ENCODE results near the gene SYK. TPM values are rescaled to one million over a fixed set of nuclear protein-coding genes. Genes with fewer than 3 reads are reported as not detected.

SYK gene
- total RNA-seq, 1 donor from 2014 or later = 12.0 TPM

GRCh38 chr9:90821697-90822096, 20.1 kb downstream of the SYK start:
- no peaks in the 10 kb centered on the region for H3K9me3 ChIP-seq
- intact Hi-C loops (cut with DNase I) = no loop called here
- peaks cover 0 to 6% of the 10 kb centered on the region in 2 donors for H3K36me3 ChIP-seq
- TF ChIP-seq POLR2AphosphoS5 (IDR thresholded peaks at IDR 0.05; ENCODE audit: insufficient read depth in 1 of 2, low read depth in 1 of 2) = no peak
- no peak for TF ChIP-seq CTCF (IDR thresholded peaks at IDR 0.05)
- no peak for TF ChIP-seq POLR2A (IDR thresholded peaks at IDR 0.05)
- H3K4me1 ChIP-seq = no peaks in the 10 kb centered on the region
- no peak for DNase-seq (ENCODE audit: extremely low spot score in 2 of 2)
- no peak overlapping the region for H3K4me3 ChIP-seq
- H3K27me3 ChIP-seq = no peaks in the 10 kb centered on the region
- H3K27ac ChIP-seq = no peak overlapping the region

GRCh38 chr9:90822866-90823265, 21.2 kb downstream of the SYK start:
- intact Hi-C loops (cut with DNase I) = no loop called here
- H3K27ac ChIP-seq = no peak overlapping the region
- no peak overlapping the region for H3K4me3 ChIP-seq
- no peaks in the 10 kb centered on the region for H3K27me3 ChIP-seq
- peaks cover 0 to 6% of the 10 kb centered on the region in 2 donors for H3K36me3 ChIP-seq
- no peaks in the 10 kb centered on the region for H3K4me1 ChIP-seq
- H3K9me3 ChIP-seq = no peaks in the 10 kb centered on the region
- TF ChIP-seq POLR2A (IDR thresholded peaks at IDR 0.05) = no peak
- TF ChIP-seq POLR2AphosphoS5 (IDR thresholded peaks at IDR 0.05; ENCODE audit: insufficient read depth in 1 of 2, low read depth in 1 of 2) = no peak
- no peak for TF ChIP-seq CTCF (IDR thresholded peaks at IDR 0.05)
- no peak for DNase-seq (ENCODE audit: extremely low spot score in 2 of 2)

- intact Hi-C loops (cut with DNase I) = no loop called here
- H3K4me1 ChIP-seq = no peaks in the 10 kb centered on the region
- peak; percentile 25 to 42 for DNase-seq (ENCODE audit: extremely low spot score in 2 of 2)
- H3K27me3 ChIP-seq = no peaks in the 10 kb centered on the region
- peaks cover 0 to 6% of the 10 kb centered on the region in 2 donors for H3K36me3 ChIP-seq
- TF ChIP-seq POLR2AphosphoS5 (IDR thresholded peaks at IDR 0.05; ENCODE audit: insufficient read depth in 1 of 2, low read depth in 1 of 2) = no peak
- no peak for TF ChIP-seq CTCF (IDR thresholded peaks at IDR 0.05)
- no peak for TF ChIP-seq POLR2A (IDR thresholded peaks at IDR 0.05)
- no peak overlapping the region for H3K27ac ChIP-seq
- H3K4me3 ChIP-seq = no peak overlapping the region
- H3K9me3 ChIP-seq = no peaks in the 10 kb centered on the region
Observed at GRCh38 chr9:90825586-90825985, 24.0 kb downstream of the SYK start.

- Histone ChIP-seq H3K4me3 (no peak overlapping the region), H3K4me1 (no peaks in the 10 kb centered on the region), H3K27me3 (no peaks in the 10 kb centered on the region), H3K9me3 (no peaks in the 10 kb centered on the region), H3K36me3 (peaks cover 0 to 6% of the 10 kb centered on the region in 2 donors), H3K27ac (no peak overlapping the region)
- peak in 1 of 2 donors; percentile 93 for DNase-seq (ENCODE audit: extremely low spot score in 2 of 2)
- TF ChIP-seq POLR2AphosphoS5 (IDR thresholded peaks at IDR 0.05; ENCODE audit: insufficient read depth in 1 of 2, low read depth in 1 of 2) (no peak), CTCF (IDR thresholded peaks at IDR 0.05) (no peak), POLR2A (IDR thresholded peaks at IDR 0.05) (no peak)
- intact Hi-C loops (cut with DNase I) = no loop called here
Observed at GRCh38 chr9:90826326-90827020, 24.9 kb downstream of the SYK start.

GRCh38 chr9:90827181-90827871, 25.7 kb downstream of the SYK start:
- DNase-seq (ENCODE audit: extremely low spot score in 2 of 2) = peak in 1 of 2 donors; percentile 70
- intact Hi-C loops (cut with DNase I) = no loop called here
- Histone ChIP-seq H3K9me3 (no peaks in the 10 kb centered on the region), H3K27ac (no peak overlapping the region), H3K36me3 (peaks cover 0 to 6% of the 10 kb centered on the region in 2 donors), H3K4me3 (no peak overlapping the region), H3K27me3 (no peaks in the 10 kb centered on the region), H3K4me1 (no peaks in the 10 kb centered on the region)
- TF ChIP-seq POLR2AphosphoS5 (IDR thresholded peaks at IDR 0.05; ENCODE audit: insufficient read depth in 1 of 2, low read depth in 1 of 2) (no peak), POLR2A (IDR thresholded peaks at IDR 0.05) (no peak), CTCF (IDR thresholded peaks at IDR 0.05) (no peak)

All from vagina (tissue), 2 donors.